ENCODE data around the gene RPEL1. TPM values are rescaled to one million over a fixed set of nuclear protein-coding genes. Genes with fewer than 3 reads are reported as not detected.
"Not testable (repeated sequence)": the region's sequence is repeated elsewhere in the genome, so short reads cannot be mapped to it uniquely, and the experiment has no call there.

The RPEL1 gene
- total RNA-seq, 2 donors from 2014 or later: not detected

- H3K4me1 ChIP-seq (ENCODE audit: control insufficient read depth in 1 of 2, low read depth in 2 of 2): peaks cover 3 to 10% of the 10 kb centered on the region in 2 donors
- H3K27me3 ChIP-seq (replicated peaks; ENCODE audit: insufficient read depth): no peaks in the 10 kb centered on the region
Measured at GRCh38 chr10:103202319-103202718, 43.4 kb upstream of the RPEL1 start.

GRCh38 chr10:103203466-103203865, 42.2 kb upstream of the RPEL1 start:
- TF ChIP-seq CTCF (IDR thresholded peaks at IDR 0.05): no peak
- no peaks in the 10 kb centered on the region for H3K36me3 ChIP-seq
- no peaks in the 10 kb centered on the region for H3K9me3 ChIP-seq
- peaks cover 0 to 5% of the 10 kb centered on the region in 2 donors for H3K4me1 ChIP-seq (ENCODE audit: control insufficient read depth in 1 of 2, low read depth in 2 of 2)
- no peaks in the 10 kb centered on the region for H3K27me3 ChIP-seq (replicated peaks; ENCODE audit: insufficient read depth)
- H3K27ac ChIP-seq: no peak overlapping the region
- ATAC-seq (ENCODE audit: insufficient number of reproducible peaks, low FRiP score, low read depth) (no peak), DNase-seq (ENCODE audit: low spot score) (no peak)
- no peak overlapping the region for H3K4me3 ChIP-seq

More at GRCh38 chr10:103202319-103202718, 43.4 kb upstream of the RPEL1 start:
- H3K36me3 ChIP-seq: no peaks in the 10 kb centered on the region
- TF ChIP-seq CTCF (IDR thresholded peaks at IDR 0.05): no peak
- no peaks in the 10 kb centered on the region for H3K9me3 ChIP-seq
- no peak overlapping the region for H3K27ac ChIP-seq
- DNase-seq (ENCODE audit: low spot score) (no peak), ATAC-seq (ENCODE audit: insufficient number of reproducible peaks, low FRiP score, low read depth) (no peak)
- no peak overlapping the region for H3K4me3 ChIP-seq

GRCh38 chr10:103204353-103205255, 41.1 kb upstream of the RPEL1 start:
- no peak for DNase-seq (ENCODE audit: low spot score)
- ATAC-seq (ENCODE audit: insufficient number of reproducible peaks, low FRiP score, low read depth): no peak
- Histone ChIP-seq H3K27ac (no peak overlapping the region), H3K36me3 (no peaks in the 10 kb centered on the region), H3K4me3 (no peak overlapping the region), H3K27me3 (replicated peaks; ENCODE audit: insufficient read depth) (no peaks in the 10 kb centered on the region), H3K9me3 (no peaks in the 10 kb centered on the region), H3K4me1 (ENCODE audit: control insufficient read depth in 1 of 2, low read depth in 2 of 2) (peaks cover 0 to 5% of the 10 kb centered on the region in 2 donors)
- TF ChIP-seq CTCF (IDR thresholded peaks at IDR 0.05): no peak

GRCh38 chr10:103205401-103205800, 40.3 kb upstream of the RPEL1 start:
- not testable (repeated sequence) for DNase-seq (ENCODE audit: low spot score); H3K4me3 ChIP-seq

GRCh38 chr10:103206715-103207114, 39.0 kb upstream of the RPEL1 start:
- ATAC-seq (ENCODE audit: insufficient number of reproducible peaks, low FRiP score, low read depth); DNase-seq (ENCODE audit: low spot score); H3K36me3 ChIP-seq; H3K27me3 ChIP-seq (replicated peaks; ENCODE audit: insufficient read depth); H3K9me3 ChIP-seq; H3K4me1 ChIP-seq (ENCODE audit: control insufficient read depth in 1 of 2, low read depth in 2 of 2); H3K27ac ChIP-seq; H3K4me3 ChIP-seq: not testable (repeated sequence)

More at GRCh38 chr10:103205401-103205800, 40.3 kb upstream of the RPEL1 start:
- ATAC-seq (ENCODE audit: insufficient number of reproducible peaks, low FRiP score, low read depth); H3K4me1 ChIP-seq (ENCODE audit: control insufficient read depth in 1 of 2, low read depth in 2 of 2); H3K27ac ChIP-seq; H3K27me3 ChIP-seq (replicated peaks; ENCODE audit: insufficient read depth); H3K36me3 ChIP-seq; H3K9me3 ChIP-seq: not testable (repeated sequence)

- DNase-seq (ENCODE audit: low spot score) (no peak), ATAC-seq (ENCODE audit: insufficient number of reproducible peaks, low FRiP score, low read depth) (no peak)
- TF ChIP-seq CTCF (IDR thresholded peaks at IDR 0.05): no peak
- H3K27me3 ChIP-seq (replicated peaks; ENCODE audit: insufficient read depth): no peaks in the 10 kb centered on the region
- no peak overlapping the region for H3K4me3 ChIP-seq
- peaks cover 0 to 5% of the 10 kb centered on the region in 2 donors for H3K4me1 ChIP-seq (ENCODE audit: control insufficient read depth in 1 of 2, low read depth in 2 of 2)
- H3K27ac ChIP-seq: no peak overlapping the region
- H3K9me3 ChIP-seq: peaks cover 8% of the 10 kb centered on the region
- no peaks in the 10 kb centered on the region for H3K36me3 ChIP-seq
Measured at GRCh38 chr10:103207141-103207540, 38.5 kb upstream of the RPEL1 start.

- H3K4me1 ChIP-seq (ENCODE audit: control insufficient read depth in 1 of 2, low read depth in 2 of 2); H3K9me3 ChIP-seq; H3K27me3 ChIP-seq (replicated peaks; ENCODE audit: insufficient read depth); DNase-seq (ENCODE audit: low spot score); H3K27ac ChIP-seq; ATAC-seq (ENCODE audit: insufficient number of reproducible peaks, low FRiP score, low read depth); H3K36me3 ChIP-seq; H3K4me3 ChIP-seq: not testable (repeated sequence)
Measured at GRCh38 chr10:103207643-103208042, 38.0 kb upstream of the RPEL1 start.

GRCh38 chr10:103210262-103210661, 35.4 kb upstream of the RPEL1 start:
- ATAC-seq (ENCODE audit: insufficient number of reproducible peaks, low FRiP score, low read depth); H3K27me3 ChIP-seq (replicated peaks; ENCODE audit: insufficient read depth); H3K36me3 ChIP-seq; H3K4me1 ChIP-seq (ENCODE audit: control insufficient read depth in 1 of 2, low read depth in 2 of 2); H3K4me3 ChIP-seq; H3K9me3 ChIP-seq; DNase-seq (ENCODE audit: low spot score); H3K27ac ChIP-seq: not testable (repeated sequence)

All from thoracic aorta (tissue), 2 donors.